GM12878 (cell line): ENCODE measurements around the gene TMEM223. TPM values are rescaled to one million over a fixed set of nuclear protein-coding genes. Genes with fewer than 3 reads are reported as not detected.

Experiments
- ATAC-seq: fragments of 200-7000 bp; cut with Tn5 transposase; 3 replicates; pipeline ENCODE4 v1.9.1; 2020; ENCODE audit warnings: mild to moderate bottlenecking, moderate library complexity
- BruUV-seq: library from RNA; stranded (reverse); fragments of 400-500 nt; replicated peaks from 2 replicates; lab custom pipeline; 2021; lab: Mats Ljungman, UMichigan
- CTCF ChIA-PET: fragments of 300-600 bp; sonication (Branson Sonifier 250); formaldehyde crosslinking; extraction: SDS; loops from one replicate; lab custom pipeline; 2021; ENCODE audit warnings: inconsistent platforms; lab: Yijun Ruan, JAX
- POLR2A ChIA-PET: fragments of 350-600 bp; formaldehyde crosslinking; extraction: SDS; loops from one replicate; lab custom pipeline; 2021; ENCODE audit warnings: inconsistent platforms; lab: Charles Lee
- RAD21 ChIA-PET: fragments of 300-600 bp; sonication (Branson Sonifier 250); formaldehyde crosslinking; loops from one replicate; lab custom pipeline; 2023; ENCODE audit warnings: antibody characterized with exemption; ENCODE audit not compliant: unreplicated experiment; lab: Charles Lee
- SMC1A ChIA-PET: fragments of 300-600 bp; sonication (Branson Sonifier 250); formaldehyde crosslinking; loops from one replicate; lab custom pipeline; 2023; ENCODE audit not compliant: unreplicated experiment, uncharacterized antibody; lab: Charles Lee
- DNase-seq: peaks from one replicate; pipeline ENCODE4 v3.0.0-alpha.2; 2011; ENCODE audit warnings: low read depth, low spot score
- FAIRE-seq: peaks from 3 replicates; lab custom pipeline; 2011; peaks lifted over from hg19 to GRCh38; lab: Jason Lieb, UNC
- H2AFZ ChIP-seq: 2 replicates; pipeline ENCODE4 v1.6.0; 2011; ENCODE audit warnings: low read depth, low read length, control low read depth; ENCODE audit not compliant: control insufficient read depth
- H3K27ac ChIP-seq: 2 replicates; pipeline ENCODE4 v1.5.1; 2011; ENCODE audit warnings: control low read depth; ENCODE audit not compliant: control insufficient read depth, insufficient read depth
- H3K27me3 ChIP-seq, 2 experiments: replicated peaks in 1 of 2; 2 replicates each; pipeline versions ENCODE4 v1.6.0 to v1.6.1; 2011; ENCODE audit warnings: low read length in 1 of 2; ENCODE audit not compliant: control insufficient read depth in 2 of 2, insufficient read depth in 2 of 2
- H3K36me3 ChIP-seq, 2 experiments: 2 replicates each; pipeline ENCODE4 v1.5.1; 2011; ENCODE audit warnings: low read length in 1 of 2; ENCODE audit not compliant: control insufficient read depth in 2 of 2, insufficient read depth in 2 of 2
- H3K4me1 ChIP-seq: 2 replicates; pipeline ENCODE4 v1.6.1; 2011; ENCODE audit warnings: mild to moderate bottlenecking, low read length, moderate library complexity, mixed read lengths; ENCODE audit not compliant: control insufficient read depth, insufficient read depth
- H3K4me2 ChIP-seq: 2 replicates; pipeline ENCODE4 v1.6.0; 2011; ENCODE audit warnings: control low read depth; ENCODE audit not compliant: control insufficient read depth, insufficient read depth
- H3K4me3 ChIP-seq: fragments of 200-600 bp; sonication (generic); 2 replicates; pipeline ENCODE4 v1.5.1; 2016
- H3K79me2 ChIP-seq: 2 replicates; pipeline ENCODE4 v1.6.0; 2011; ENCODE audit warnings: low read length; ENCODE audit not compliant: control insufficient read depth, insufficient read depth
- H3K9ac ChIP-seq: 2 replicates; pipeline ENCODE4 v1.8.0; 2011; ENCODE audit warnings: low read length, control low read depth, mixed read lengths; ENCODE audit not compliant: control insufficient read depth, insufficient read depth
- H3K9me3 ChIP-seq: replicated peaks from 3 replicates; pipeline ENCODE4 v1.5.1; 2011; ENCODE audit warnings: mild to moderate bottlenecking, low read length; ENCODE audit not compliant: control insufficient read depth, insufficient read depth
- H4K20me1 ChIP-seq: 2 replicates; pipeline ENCODE4 v1.6.0; 2011; ENCODE audit not compliant: control insufficient read depth, insufficient read depth
- ATF7 ChIP-seq: fragments of 450-650 bp; IDR thresholded peaks from 2 replicates; pipeline ENCODE4 v1.6.1; 2016; ENCODE audit warnings: low read depth, mild to moderate bottlenecking
- CBFB ChIP-seq: IDR thresholded peaks from 2 replicates; pipeline ENCODE4 v1.6.1; 2016; ENCODE audit warnings: antibody characterized with exemption, low read depth
- CHD2 ChIP-seq: IDR thresholded peaks from 2 replicates; pipeline ENCODE4 v1.6.1; 2011; ENCODE audit warnings: low read depth, low read length, improper control_type of control experiment, borderline replicate concordance
- E2F8 ChIP-seq: fragments of 450-650 bp; IDR thresholded peaks from 2 replicates; pipeline ENCODE4 v1.6.1; 2018; ENCODE audit warnings: mild to moderate bottlenecking, low read depth, moderate library complexity; ENCODE audit not compliant: partially characterized antibody
- LARP7 ChIP-seq: fragments of 450-650 bp; IDR thresholded peaks from 2 replicates; pipeline ENCODE4 v1.6.1; 2017; ENCODE audit warnings: mild to moderate bottlenecking
- NFXL1 ChIP-seq: fragments of 450-650 bp; IDR thresholded peaks from 2 replicates; pipeline ENCODE4 v1.6.1; 2017; ENCODE audit warnings: antibody characterized with exemption, mild to moderate bottlenecking, borderline replicate concordance
- NFYA ChIP-seq: IDR thresholded peaks from 2 replicates; pipeline ENCODE4 v1.6.1; 2011; ENCODE audit warnings: low read depth, mild to moderate bottlenecking, low read length, improper control_type of control experiment, borderline replicate concordance
- PML ChIP-seq: IDR thresholded peaks from 2 replicates; pipeline ENCODE4 v1.6.1; 2012; ENCODE audit warnings: low read length, inconsistent platforms
- POLR2AphosphoS2 ChIP-seq: IDR thresholded peaks from 2 replicates; pipeline ENCODE4 v1.6.1; 2011; ENCODE audit warnings: low read depth, mild to moderate bottlenecking, low read length, improper control_type of control experiment, moderate library complexity
- POLR2AphosphoS5 ChIP-seq: IDR thresholded peaks from 2 replicates; pipeline ENCODE4 v1.6.1; 2011; ENCODE audit warnings: mild to moderate bottlenecking, low read length, inconsistent platforms
- SIN3A ChIP-seq: IDR thresholded peaks from 2 replicates; pipeline ENCODE4 v1.6.1; 2012; ENCODE audit warnings: low read depth, low read length, improper control_type of control experiment
- SMAD1 ChIP-seq: fragments of 450-650 bp; IDR thresholded peaks from 2 replicates; pipeline ENCODE4 v1.6.1; 2018; ENCODE audit warnings: mild to moderate bottlenecking, low read depth; ENCODE audit not compliant: partially characterized antibody
- USF2 ChIP-seq: IDR thresholded peaks from 2 replicates; pipeline ENCODE4 v1.6.1; 2011; ENCODE audit warnings: low read depth, low read length, improper control_type of control experiment, borderline replicate concordance
- ZBTB40 ChIP-seq: fragments of 450-650 bp; IDR thresholded peaks from 2 replicates; pipeline ENCODE4 v1.6.1; 2016; ENCODE audit warnings: mild to moderate bottlenecking, moderate library complexity, borderline replicate concordance
- WGBS: methylation state at CpG from one replicate; pipeline ENCODE4 v1.1.6; 2016; ENCODE audit warnings: low lambda C conversion rate; ENCODE audit not compliant: insufficient replicate concordance, insufficient coverage; ENCODE audit errors: missing lambda C conversion rate; 5-methylcytosine and 5-hydroxymethylcytosine counted together
- in situ Hi-C: fragments of 300-500 bp; cut with MboI; formaldehyde crosslinking; loops from 9 replicates; pipeline ENCODE4 v1.14.3; 2018; ENCODE audit warnings: mixed read lengths
- intact Hi-C: fragments of 100-400 bp; cut with micrococcal nuclease; formaldehyde crosslinking; loops from one replicate; pipeline ENCODE4 v1.14.2; 2022; ENCODE audit not compliant: unreplicated experiment
- polyA plus RNA-seq, 11 experiments: library from polyadenylated mRNA; depleted of rRNA in 4 of 11; unstranded in 6 of 11; stranded (reverse) in 5 of 11; fragments of >200 nt; fragmentation: Nextera tagmentation in 4 of 11; fragmentation: Illumina TruSeq in 1 of 11; extraction: Ambion mirVana in 4 of 11; extraction: Trizol in 1 of 11; gene quantifications; 1 replicate in 1 of 11; 2 replicates in 10 of 11; pipeline versions ENCODE4 v1.2.1 to v1.2.3, GENCODE V29; 2011 to 2016; ENCODE audit warnings: inconsistent platforms in 2 of 11, missing spikeins in 2 of 11, low read depth in 1 of 11
- total RNA-seq, 4 experiments: library from RNA; depleted of rRNA in 3 of 4; stranded (reverse); fragments of >200 nt in 3 of 4; fragmentation: Illumina TruSeq in 1 of 4; extraction: Trizol in 1 of 4; gene quantifications; 2 replicates each; pipeline versions ENCODE4 v1.2.1 to v1.2.3, GENCODE V29; 2013 to 2021

Gene TMEM223
- total and polyA plus RNA-seq, 10 of the 15 experiments (the other 5 are each of a cell fraction or from before 2014, with no cell fraction given) = 5.3 to 33.2 (median 14.0) TPM

GRCh38 chr11:62753736-62754603 lies 37.8 kb downstream of the TMEM223 start, which contains the start of gene ZBTB3:
TSS of gene ZBTB3 (minus strand) at chr11:62754160. CDS start at chr11:62753664, 496 bp downstream.
- in situ Hi-C loops (no loop called here), intact Hi-C loops (loop anchor here (1.0 kb wide), 1 partner anchor 27 kb away; the partner anchor contains the start of gene HNRNPUL2)
- no peaks in the 10 kb centered on the region for H3K27me3 ChIP-seq
- H3K79me2 ChIP-seq = no peaks in the 10 kb centered on the region; the same call in 1 of the 2 replicates
- peak within 1 kb of the TSS; percentile 78 for H3K9ac ChIP-seq
- ChIA-PET SMC1A (interaction anchor here (0.5 to 3.5 kb wide), 22 partner anchors 8 to 197 kb away, joined by 3 to 27 read pairs (median 4); partner anchors contain the start of genes HNRNPUL2, STX5, TAF6L and TTC9C), CTCF (interaction anchor here (0.6 to 3.5 kb wide), 20 partner anchors 8 to 329 kb away, joined by 3 to 42 read pairs (median 4); partner anchors contain the start of genes B3GAT3, HNRNPUL2, TAF6L and TTC9C), RAD21 (interaction anchor here (0.6 to 2.1 kb wide), 23 partner anchors 8 to 347 kb away, joined by 3 to 44 read pairs (median 5); partner anchors contain the start of genes C11orf98, CSKMT, HNRNPUL2 and MTA2), POLR2A (interaction anchor here (0.5 to 4.6 kb wide), 44 partner anchors 8 to 810 kb away, joined by 3 to 70 read pairs (median 4); partner anchors contain the start of genes B3GAT3, C11orf98, CSKMT and EEF1G)
- under 1% methylated on average over 43 of the region's 47 CpGs for WGBS
- H3K9me3 ChIP-seq = no peaks in the 10 kb centered on the region
- DNase-seq (peak; percentile 99), ATAC-seq (peak; percentile 99), FAIRE-seq (peak; percentile 100)
- no peaks in the 10 kb centered on the region for H3K36me3 ChIP-seq
- peaks cover 6% of the 10 kb centered on the region for H3K4me1 ChIP-seq
- peak within 1 kb of the TSS; percentile 98 for H2AFZ ChIP-seq
- peak within 1 kb of the TSS; percentile 96 for H3K4me2 ChIP-seq
- peak within 1 kb of the TSS; percentile 92 for H3K27ac ChIP-seq
- H4K20me1 ChIP-seq = no peaks in the 10 kb centered on the region
- H3K4me3 ChIP-seq = peak within 1 kb of the TSS; percentile 85
- BruUV-seq = no TSS peak
- TF ChIP-seq POLR2AphosphoS2 (peak; percentile 75), NFXL1 (no peak), POLR2AphosphoS5 (peak; percentile 93), ZBTB40 (peak; percentile 94), NFYA (peak; percentile 78), ATF7 (peak; percentile 52), USF2 (no peak), SMAD1 (peak; percentile 71), SIN3A (peak; percentile 72; the same call in 1 of the 2 replicates), CBFB (peak; percentile 51; the same call in 1 of the 2 replicates), PML (peak; percentile 98), LARP7 (peak; percentile 61), CHD2 (peak; percentile 95), E2F8 (peak; percentile 69)
